Measurements from ENCODE around the gene FGF3.

FGF3 gene

DNA sequence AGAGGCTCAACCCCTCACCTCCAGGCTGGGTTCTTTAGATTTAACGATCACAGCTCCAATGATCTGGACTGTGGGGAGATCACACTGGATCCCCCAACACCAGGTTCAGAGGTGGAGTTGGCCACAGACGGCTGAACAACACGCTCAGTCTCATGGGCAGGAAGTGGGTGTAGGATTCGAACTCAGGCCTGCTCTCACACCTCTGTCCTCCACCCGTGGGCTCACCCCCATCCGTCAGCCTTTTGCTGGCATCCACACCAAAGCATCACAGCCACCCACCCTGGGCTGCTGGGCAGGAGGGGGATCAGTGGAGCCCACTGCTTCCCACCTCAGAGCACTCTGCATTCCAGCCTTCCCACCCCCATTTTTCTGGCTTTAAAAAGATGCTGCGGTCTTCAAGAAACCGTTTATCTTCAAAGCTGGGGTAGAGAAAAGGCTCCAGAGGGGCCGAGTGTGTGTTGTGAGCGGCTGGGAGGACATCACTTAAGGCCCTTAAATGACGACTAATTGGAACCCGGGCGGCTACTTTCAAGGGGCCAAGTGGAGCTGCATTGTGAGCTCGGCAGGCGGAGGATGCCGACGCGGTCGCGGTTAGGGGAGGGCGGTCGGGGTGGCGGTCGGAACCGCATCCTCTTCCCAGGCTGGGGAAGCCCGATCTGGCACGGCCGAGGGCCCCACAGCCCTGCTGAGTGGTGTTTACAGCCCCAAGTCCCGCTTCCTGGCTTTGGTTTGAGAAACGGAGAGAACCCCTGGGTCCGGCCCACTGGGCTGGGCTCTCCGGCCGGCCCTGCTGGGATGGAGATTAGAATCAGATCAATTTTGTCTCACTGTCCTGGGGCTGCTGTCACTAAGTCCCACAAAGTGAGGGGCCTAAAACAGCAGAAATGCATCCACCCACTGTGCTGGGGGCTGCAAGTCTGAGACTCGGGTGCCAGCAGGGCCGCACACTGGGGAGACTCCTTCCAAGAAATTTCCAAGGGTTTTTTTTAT lies 15.9 kb upstream of the FGF3 start:
- Histone ChIP-seq H3K4me3 (ENCODE audit: low read depth in 1 of 2, low read length in 2 of 2) (no peak overlapping the region), H3K9me3 (ENCODE audit: control insufficient read depth in 1 of 2, low read length in 2 of 2) (no peaks in the 10 kb centered on the region), H3K4me1 (ENCODE audit: control insufficient read depth in 1 of 2, insufficient read depth in 2 of 2, low read length in 2 of 2) (no peaks in the 10 kb centered on the region), H3K27ac (ENCODE audit: low read depth, low read length) (no peak overlapping the region), H3K36me3 (ENCODE audit: control insufficient read depth in 1 of 2, insufficient read depth in 2 of 2, low read length in 2 of 2) (no peaks in the 10 kb centered on the region), H3K27me3 (ENCODE audit: control insufficient read depth in 1 of 2, insufficient read depth in 2 of 2, low read length in 2 of 2) (peaks cover 0 to 5% of the 10 kb centered on the region in 2 donors), H3K9ac (ENCODE audit: low read depth in 1 of 2, low read length in 2 of 2) (no peak overlapping the region)

DNA sequence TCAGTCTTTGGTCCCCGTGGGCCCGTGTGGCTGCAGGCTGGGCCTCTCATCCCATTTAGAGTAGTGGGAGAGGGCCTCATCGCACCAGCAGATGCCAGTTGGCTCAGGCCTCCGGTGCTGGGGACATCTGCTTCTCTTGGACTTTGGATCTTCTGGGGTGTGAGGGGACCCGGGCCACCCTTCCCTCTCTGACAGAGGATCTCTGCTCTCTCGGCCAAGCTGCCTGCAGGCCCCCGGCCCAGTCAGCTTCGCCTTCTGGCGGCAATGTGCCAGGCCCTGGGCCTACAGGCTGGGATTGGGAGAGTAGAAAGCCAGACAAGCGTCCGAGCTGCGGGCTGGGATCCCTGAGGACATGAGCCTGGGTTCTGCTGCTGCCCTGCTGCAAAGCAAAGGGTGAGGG lies 15.0 kb upstream of the FGF3 start:
- no peak overlapping the region for H3K4me3 ChIP-seq (ENCODE audit: low read depth in 1 of 2, low read length in 2 of 2)
- no peak overlapping the region for H3K9ac ChIP-seq (ENCODE audit: low read depth in 1 of 2, low read length in 2 of 2)
- H3K9me3 ChIP-seq (ENCODE audit: control insufficient read depth in 1 of 2, low read length in 2 of 2) = no peaks in the 10 kb centered on the region
- peaks cover 0 to 3% of the 10 kb centered on the region in 2 donors for H3K27me3 ChIP-seq (ENCODE audit: control insufficient read depth in 1 of 2, insufficient read depth in 2 of 2, low read length in 2 of 2)
- H3K36me3 ChIP-seq (ENCODE audit: control insufficient read depth in 1 of 2, insufficient read depth in 2 of 2, low read length in 2 of 2) = no peaks in the 10 kb centered on the region
- no peak overlapping the region for H3K27ac ChIP-seq (ENCODE audit: low read depth, low read length)
- peaks cover under 1 to 2% of the 10 kb centered on the region in 2 donors for H3K4me1 ChIP-seq (ENCODE audit: control insufficient read depth in 1 of 2, insufficient read depth in 2 of 2, low read length in 2 of 2)

DNA sequence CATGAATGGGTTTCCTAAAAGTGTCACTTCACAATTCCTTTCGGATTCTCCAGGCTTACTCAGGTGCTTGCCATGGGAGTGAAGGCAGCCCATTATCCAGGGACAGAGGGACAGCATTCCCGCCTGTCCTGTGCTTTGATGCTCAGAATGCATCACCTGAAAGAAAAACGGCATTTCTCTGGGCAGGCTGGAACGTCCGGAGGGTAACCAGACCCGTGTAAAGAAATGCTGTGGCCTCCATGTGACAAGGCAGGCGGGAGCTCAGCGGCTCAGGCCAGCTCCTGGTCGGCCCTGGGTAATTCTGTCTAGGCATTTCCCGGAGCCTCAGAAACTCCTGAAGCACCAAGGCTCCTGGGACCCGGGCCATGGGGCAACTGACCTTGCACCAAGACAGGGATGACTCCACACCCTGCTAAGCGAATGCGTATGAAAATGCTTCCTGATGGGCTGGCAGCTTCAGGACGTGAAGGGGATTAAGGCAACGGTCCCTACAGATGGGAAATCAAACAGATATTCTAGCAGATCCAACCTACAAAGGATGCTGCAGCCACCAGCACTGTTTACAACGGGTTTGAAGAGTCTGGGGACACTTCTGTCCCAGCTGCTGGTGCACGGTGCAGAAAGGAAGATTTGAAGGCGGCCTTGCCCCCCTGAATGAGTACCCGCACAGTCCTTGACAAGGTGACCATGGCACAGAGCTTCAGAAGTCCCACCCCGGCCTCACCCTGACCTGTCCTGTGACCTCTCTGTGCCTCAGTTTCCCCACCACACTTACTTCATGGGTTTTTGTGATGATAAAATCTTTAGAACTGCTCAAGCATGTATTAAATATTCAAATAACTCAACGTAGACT lies 13.6 kb upstream of the FGF3 start:
- Histone ChIP-seq H3K27me3 (ENCODE audit: control insufficient read depth in 1 of 2, insufficient read depth in 2 of 2, low read length in 2 of 2) (peaks cover 0 to 3% of the 10 kb centered on the region in 2 donors), H3K27ac (ENCODE audit: low read depth, low read length) (no peak overlapping the region), H3K9me3 (ENCODE audit: control insufficient read depth in 1 of 2, low read length in 2 of 2) (no peaks in the 10 kb centered on the region), H3K4me1 (ENCODE audit: control insufficient read depth in 1 of 2, insufficient read depth in 2 of 2, low read length in 2 of 2) (peaks cover 9 to 15% of the 10 kb centered on the region in 2 donors), H3K9ac (ENCODE audit: low read depth in 1 of 2, low read length in 2 of 2) (no peak overlapping the region), H3K36me3 (ENCODE audit: control insufficient read depth in 1 of 2, insufficient read depth in 2 of 2, low read length in 2 of 2) (no peaks in the 10 kb centered on the region), H3K4me3 (ENCODE audit: low read depth in 1 of 2, low read length in 2 of 2) (no peak overlapping the region)

DNA sequence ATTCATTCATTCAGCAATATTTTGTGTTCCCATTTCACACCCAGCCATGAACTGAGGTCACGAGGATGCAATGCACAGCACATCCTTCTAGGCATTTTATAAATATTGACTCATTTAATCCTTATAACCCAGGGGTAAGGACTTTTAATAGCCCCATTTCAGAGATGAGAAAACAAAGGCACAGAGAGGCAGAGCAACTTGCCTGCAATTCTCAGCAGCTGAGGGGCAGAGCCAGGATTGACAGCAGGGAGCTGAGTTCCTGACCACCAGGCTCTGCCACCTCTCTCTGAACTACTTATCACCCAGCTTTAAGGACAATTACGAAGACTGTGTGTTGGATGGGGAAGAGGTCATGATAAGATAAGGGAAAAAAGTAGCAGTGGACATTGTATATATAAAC lies 12.8 kb upstream of the FGF3 start:
- no peak overlapping the region for H3K9ac ChIP-seq (ENCODE audit: low read depth in 1 of 2, low read length in 2 of 2)
- H3K27ac ChIP-seq (ENCODE audit: low read depth, low read length) = no peak overlapping the region
- no peaks in the 10 kb centered on the region for H3K36me3 ChIP-seq (ENCODE audit: control insufficient read depth in 1 of 2, insufficient read depth in 2 of 2, low read length in 2 of 2)
- peaks cover 0 to 3% of the 10 kb centered on the region in 2 donors for H3K27me3 ChIP-seq (ENCODE audit: control insufficient read depth in 1 of 2, insufficient read depth in 2 of 2, low read length in 2 of 2)
- peaks cover 9 to 15% of the 10 kb centered on the region in 2 donors for H3K4me1 ChIP-seq (ENCODE audit: control insufficient read depth in 1 of 2, insufficient read depth in 2 of 2, low read length in 2 of 2)
- H3K9me3 ChIP-seq (ENCODE audit: control insufficient read depth in 1 of 2, low read length in 2 of 2) = no peaks in the 10 kb centered on the region
- no peak overlapping the region for H3K4me3 ChIP-seq (ENCODE audit: low read depth in 1 of 2, low read length in 2 of 2)

DNA sequence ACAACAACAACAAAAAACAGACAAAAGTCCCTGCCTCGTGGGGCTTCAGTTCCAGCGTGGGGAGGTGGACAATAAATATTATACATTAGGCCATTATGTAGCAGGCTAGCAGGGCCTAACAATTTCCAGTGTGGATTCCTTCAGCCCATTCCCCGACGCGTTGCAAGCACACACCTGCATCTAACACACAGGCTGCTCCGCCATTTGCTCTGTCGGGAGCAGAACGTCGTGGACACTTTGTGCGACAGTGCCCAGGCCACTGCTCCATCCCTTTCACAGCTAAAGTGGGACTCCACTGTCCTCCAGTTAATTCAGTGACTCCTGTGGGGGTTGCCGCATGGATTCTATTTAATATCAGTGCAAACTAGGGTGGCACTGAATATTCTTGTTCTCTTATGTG lies 10.9 kb upstream of the FGF3 start:
- Histone ChIP-seq H3K27ac (ENCODE audit: low read depth, low read length) (no peak overlapping the region), H3K9ac (ENCODE audit: low read depth in 1 of 2, low read length in 2 of 2) (no peak overlapping the region), H3K36me3 (ENCODE audit: control insufficient read depth in 1 of 2, insufficient read depth in 2 of 2, low read length in 2 of 2) (no peaks in the 10 kb centered on the region), H3K27me3 (ENCODE audit: control insufficient read depth in 1 of 2, insufficient read depth in 2 of 2, low read length in 2 of 2) (peaks cover 0 to 3% of the 10 kb centered on the region in 2 donors), H3K9me3 (ENCODE audit: control insufficient read depth in 1 of 2, low read length in 2 of 2) (no peaks in the 10 kb centered on the region), H3K4me3 (ENCODE audit: low read depth in 1 of 2, low read length in 2 of 2) (no peak overlapping the region), H3K4me1 (ENCODE audit: control insufficient read depth in 1 of 2, insufficient read depth in 2 of 2, low read length in 2 of 2) (peaks cover 15 to 26% of the 10 kb centered on the region in 2 donors)

DNA sequence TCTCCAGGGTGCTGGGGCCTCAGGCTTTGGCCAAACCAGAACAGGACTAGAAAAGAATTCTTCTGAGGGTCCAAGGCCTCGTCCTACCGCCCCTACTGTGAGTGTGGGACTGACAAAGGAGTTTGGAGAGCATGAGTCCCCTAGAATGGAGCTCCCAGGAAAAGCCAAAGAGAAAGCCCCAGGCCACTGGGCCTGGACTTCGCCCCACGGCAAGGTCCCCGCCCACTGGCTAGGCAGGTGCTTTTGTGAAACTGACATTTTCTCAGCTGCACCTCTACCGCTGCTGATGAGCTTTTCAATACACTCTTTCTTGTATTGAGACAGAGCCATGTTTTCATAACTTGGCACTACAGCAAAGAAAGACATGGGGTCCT lies 9.7 kb upstream of the FGF3 start:
- peaks cover 0 to 3% of the 10 kb centered on the region in 2 donors for H3K27me3 ChIP-seq (ENCODE audit: control insufficient read depth in 1 of 2, insufficient read depth in 2 of 2, low read length in 2 of 2)
- H3K27ac ChIP-seq (ENCODE audit: low read depth, low read length) = no peak overlapping the region
- no peak overlapping the region for H3K9ac ChIP-seq (ENCODE audit: low read depth in 1 of 2, low read length in 2 of 2)
- H3K4me1 ChIP-seq (ENCODE audit: control insufficient read depth in 1 of 2, insufficient read depth in 2 of 2, low read length in 2 of 2) = peaks cover 15 to 29% of the 10 kb centered on the region in 2 donors
- H3K4me3 ChIP-seq (ENCODE audit: low read depth in 1 of 2, low read length in 2 of 2) = peak overlapping the region in 1 of 2 donors; percentile 32
- no peaks in the 10 kb centered on the region for H3K36me3 ChIP-seq (ENCODE audit: control insufficient read depth in 1 of 2, insufficient read depth in 2 of 2, low read length in 2 of 2)
- H3K9me3 ChIP-seq (ENCODE audit: control insufficient read depth in 1 of 2, low read length in 2 of 2) = no peaks in the 10 kb centered on the region

DNA sequence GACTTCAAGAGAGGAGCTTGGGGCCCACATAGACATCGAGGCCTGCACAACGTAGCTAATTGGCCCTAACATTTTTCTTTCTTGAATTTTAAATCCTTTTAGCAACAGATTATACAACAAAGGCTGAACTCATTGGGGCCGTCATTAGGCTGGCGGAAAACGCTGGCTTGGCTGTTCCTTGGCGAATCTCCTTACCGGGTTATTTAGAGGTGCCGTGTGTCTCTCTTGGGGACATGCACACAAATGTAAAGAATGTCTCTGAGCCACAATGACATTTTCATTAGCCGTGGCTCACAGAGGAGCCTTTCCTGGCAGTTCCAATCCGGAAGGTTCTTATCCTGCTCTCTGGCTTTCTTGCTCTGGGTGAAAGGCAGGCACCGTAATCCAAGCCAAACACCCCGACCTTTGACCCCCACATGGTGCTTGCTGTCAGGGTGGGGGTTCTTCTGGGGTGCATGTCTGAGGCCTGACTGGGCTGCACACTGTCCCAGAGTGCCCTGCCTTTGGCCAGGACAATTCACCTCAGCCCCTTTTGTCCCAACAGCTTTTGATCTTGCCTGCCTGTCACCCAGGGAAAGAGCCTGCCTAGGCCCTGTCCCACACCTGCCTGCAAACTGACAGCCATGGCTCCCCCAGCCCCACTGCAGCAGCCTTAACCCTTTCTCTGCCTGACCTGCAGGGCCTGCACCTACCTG lies 9.2 kb upstream of the FGF3 start:
- H3K9ac ChIP-seq (ENCODE audit: low read depth in 1 of 2, low read length in 2 of 2) = no peak overlapping the region
- peaks cover 15 to 29% of the 10 kb centered on the region in 2 donors for H3K4me1 ChIP-seq (ENCODE audit: control insufficient read depth in 1 of 2, insufficient read depth in 2 of 2, low read length in 2 of 2)
- peak overlapping the region in 1 of 2 donors; percentile 32 for H3K4me3 ChIP-seq (ENCODE audit: low read depth in 1 of 2, low read length in 2 of 2)
- no peaks in the 10 kb centered on the region for H3K36me3 ChIP-seq (ENCODE audit: control insufficient read depth in 1 of 2, insufficient read depth in 2 of 2, low read length in 2 of 2)
- no peak overlapping the region for H3K27ac ChIP-seq (ENCODE audit: low read depth, low read length)
- H3K27me3 ChIP-seq (ENCODE audit: control insufficient read depth in 1 of 2, insufficient read depth in 2 of 2, low read length in 2 of 2) = peaks cover 0 to 6% of the 10 kb centered on the region in 2 donors
- H3K9me3 ChIP-seq (ENCODE audit: control insufficient read depth in 1 of 2, low read length in 2 of 2) = no peaks in the 10 kb centered on the region

DNA sequence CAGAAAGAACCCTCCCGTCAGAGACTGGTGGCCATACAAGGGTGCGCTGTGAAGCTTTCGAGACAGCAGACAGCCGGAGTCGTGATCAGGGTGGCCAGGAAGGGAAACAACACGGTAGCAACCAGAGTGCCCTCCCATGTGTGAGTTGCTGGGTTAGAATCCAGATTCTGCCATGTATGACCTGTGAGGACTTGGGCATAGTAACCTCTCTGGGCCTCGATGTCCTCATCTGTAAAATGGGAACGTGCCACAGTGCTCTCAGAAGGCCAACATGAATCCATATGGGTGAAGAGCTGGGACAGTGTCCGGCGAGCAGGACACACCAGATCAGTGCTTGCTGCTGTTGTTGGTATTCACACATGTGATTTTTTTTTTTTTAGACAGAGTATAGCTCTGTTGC lies 7.6 kb upstream of the FGF3 start:
- no peak overlapping the region for H3K4me3 ChIP-seq (ENCODE audit: low read depth in 1 of 2, low read length in 2 of 2)
- peaks cover 15 to 29% of the 10 kb centered on the region in 2 donors for H3K4me1 ChIP-seq (ENCODE audit: control insufficient read depth in 1 of 2, insufficient read depth in 2 of 2, low read length in 2 of 2)
- H3K9ac ChIP-seq (ENCODE audit: low read depth in 1 of 2, low read length in 2 of 2) = no peak overlapping the region
- peaks cover 0 to 7% of the 10 kb centered on the region in 2 donors for H3K27me3 ChIP-seq (ENCODE audit: control insufficient read depth in 1 of 2, insufficient read depth in 2 of 2, low read length in 2 of 2)
- H3K27ac ChIP-seq (ENCODE audit: low read depth, low read length) = no peak overlapping the region
- H3K9me3 ChIP-seq (ENCODE audit: control insufficient read depth in 1 of 2, low read length in 2 of 2) = no peaks in the 10 kb centered on the region
- H3K36me3 ChIP-seq (ENCODE audit: control insufficient read depth in 1 of 2, insufficient read depth in 2 of 2, low read length in 2 of 2) = no peaks in the 10 kb centered on the region

DNA sequence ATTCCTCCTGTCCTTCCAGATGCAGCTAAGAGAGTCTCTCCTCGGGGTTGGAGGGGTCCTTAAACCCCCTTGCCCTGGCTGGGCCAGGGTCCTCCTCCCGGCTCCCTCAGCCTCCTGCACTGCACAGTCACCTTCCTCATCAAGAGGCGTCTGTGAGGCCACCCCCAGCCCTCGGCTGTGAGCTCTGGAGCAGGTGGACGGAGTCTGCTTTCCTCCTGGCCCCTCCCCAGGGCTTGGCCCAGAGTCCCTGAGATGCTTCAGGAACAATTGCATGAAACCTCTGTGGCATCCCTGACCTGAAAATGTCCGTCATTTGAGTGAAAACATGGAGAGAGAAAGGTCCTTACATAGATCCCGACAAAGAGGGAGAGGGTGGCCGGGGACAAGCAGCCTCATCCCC lies 6.7 kb upstream of the FGF3 start:
- no peaks in the 10 kb centered on the region for H3K9me3 ChIP-seq (ENCODE audit: control insufficient read depth in 1 of 2, low read length in 2 of 2)
- H3K4me3 ChIP-seq (ENCODE audit: low read depth in 1 of 2, low read length in 2 of 2) = no peak overlapping the region
- peaks cover 5 to 13% of the 10 kb centered on the region in 2 donors for H3K27me3 ChIP-seq (ENCODE audit: control insufficient read depth in 1 of 2, insufficient read depth in 2 of 2, low read length in 2 of 2)
- H3K4me1 ChIP-seq (ENCODE audit: control insufficient read depth in 1 of 2, insufficient read depth in 2 of 2, low read length in 2 of 2) = peaks cover 15 to 29% of the 10 kb centered on the region in 2 donors
- no peak overlapping the region for H3K9ac ChIP-seq (ENCODE audit: low read depth in 1 of 2, low read length in 2 of 2)
- no peak overlapping the region for H3K27ac ChIP-seq (ENCODE audit: low read depth, low read length)
- no peaks in the 10 kb centered on the region for H3K36me3 ChIP-seq (ENCODE audit: control insufficient read depth in 1 of 2, insufficient read depth in 2 of 2, low read length in 2 of 2)
